Fibroblast of mammary gland (primary cell): ENCODE data around the gene PAGR1.
"Not testable (repeated sequence)": the region's sequence is repeated elsewhere in the genome, so short reads cannot be mapped to it uniquely, and the experiment has no call there.

Source experiments
- DNase-seq: peaks from one replicate; pipeline ENCODE4 v3.0.0-alpha.2; 2010; ENCODE audit warnings: low read depth
- H3K4me3 ChIP-seq: 2 replicates; pipeline ENCODE4 v1.5.1; 2011; ENCODE audit warnings: low read depth, mild to moderate bottlenecking, low read length, moderate library complexity; ENCODE audit not compliant: control insufficient read depth
- TF ChIP-seq, protein P1 (sequence below): conservative IDR thresholded peaks from 2 replicates; pipeline ENCODE4 v1.5.1; 2011; ENCODE audit warnings: low read depth, low read length, inconsistent platforms; ENCODE audit not compliant: control insufficient read depth, insufficient read depth

PAGR1 gene

DNA sequence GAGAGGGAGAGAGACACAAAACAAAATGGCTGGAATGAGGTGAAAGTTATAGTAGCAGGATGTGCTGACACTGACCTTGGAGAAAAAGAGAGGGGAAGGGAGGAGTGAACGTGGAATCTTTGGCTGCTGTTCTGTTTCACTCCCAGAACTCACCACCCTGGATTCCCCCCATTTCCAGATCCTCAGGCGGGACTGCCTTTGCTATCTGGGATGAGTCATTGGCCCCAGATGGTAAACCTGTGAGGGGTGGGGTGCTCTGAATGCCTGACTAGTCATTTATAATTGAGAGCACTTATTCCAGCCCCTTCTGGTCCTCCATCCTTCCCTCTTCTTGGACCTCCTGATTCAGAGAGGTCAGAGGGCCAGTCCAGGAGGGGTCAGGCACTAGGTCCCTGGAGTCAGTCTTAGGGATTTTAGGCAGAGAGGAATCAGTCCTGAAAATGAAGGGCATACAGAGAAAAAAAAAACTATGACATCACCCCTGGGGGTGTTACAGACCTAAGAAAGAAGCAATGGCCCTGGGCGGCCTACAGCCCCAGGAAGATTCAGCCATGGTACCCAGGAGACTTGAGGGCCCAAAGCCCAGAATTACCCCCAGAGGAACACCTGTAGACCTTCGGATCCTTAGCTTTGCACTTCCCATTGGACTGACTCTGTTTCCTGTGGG, 40.1 kb upstream of the PAGR1 start:
- TF ChIP-seq, protein P1, sequence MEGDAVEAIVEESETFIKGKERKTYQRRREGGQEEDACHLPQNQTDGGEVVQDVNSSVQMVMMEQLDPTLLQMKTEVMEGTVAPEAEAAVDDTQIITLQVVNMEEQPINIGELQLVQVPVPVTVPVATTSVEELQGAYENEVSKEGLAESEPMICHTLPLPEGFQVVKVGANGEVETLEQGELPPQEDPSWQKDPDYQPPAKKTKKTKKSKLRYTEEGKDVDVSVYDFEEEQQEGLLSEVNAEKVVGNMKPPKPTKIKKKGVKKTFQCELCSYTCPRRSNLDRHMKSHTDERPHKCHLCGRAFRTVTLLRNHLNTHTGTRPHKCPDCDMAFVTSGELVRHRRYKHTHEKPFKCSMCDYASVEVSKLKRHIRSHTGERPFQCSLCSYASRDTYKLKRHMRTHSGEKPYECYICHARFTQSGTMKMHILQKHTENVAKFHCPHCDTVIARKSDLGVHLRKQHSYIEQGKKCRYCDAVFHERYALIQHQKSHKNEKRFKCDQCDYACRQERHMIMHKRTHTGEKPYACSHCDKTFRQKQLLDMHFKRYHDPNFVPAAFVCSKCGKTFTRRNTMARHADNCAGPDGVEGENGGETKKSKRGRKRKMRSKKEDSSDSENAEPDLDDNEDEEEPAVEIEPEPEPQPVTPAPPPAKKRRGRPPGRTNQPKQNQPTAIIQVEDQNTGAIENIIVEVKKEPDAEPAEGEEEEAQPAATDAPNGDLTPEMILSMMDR: no peak
- no peak overlapping the region for H3K4me3 ChIP-seq
- peak; percentile 53 for DNase-seq

DNA sequence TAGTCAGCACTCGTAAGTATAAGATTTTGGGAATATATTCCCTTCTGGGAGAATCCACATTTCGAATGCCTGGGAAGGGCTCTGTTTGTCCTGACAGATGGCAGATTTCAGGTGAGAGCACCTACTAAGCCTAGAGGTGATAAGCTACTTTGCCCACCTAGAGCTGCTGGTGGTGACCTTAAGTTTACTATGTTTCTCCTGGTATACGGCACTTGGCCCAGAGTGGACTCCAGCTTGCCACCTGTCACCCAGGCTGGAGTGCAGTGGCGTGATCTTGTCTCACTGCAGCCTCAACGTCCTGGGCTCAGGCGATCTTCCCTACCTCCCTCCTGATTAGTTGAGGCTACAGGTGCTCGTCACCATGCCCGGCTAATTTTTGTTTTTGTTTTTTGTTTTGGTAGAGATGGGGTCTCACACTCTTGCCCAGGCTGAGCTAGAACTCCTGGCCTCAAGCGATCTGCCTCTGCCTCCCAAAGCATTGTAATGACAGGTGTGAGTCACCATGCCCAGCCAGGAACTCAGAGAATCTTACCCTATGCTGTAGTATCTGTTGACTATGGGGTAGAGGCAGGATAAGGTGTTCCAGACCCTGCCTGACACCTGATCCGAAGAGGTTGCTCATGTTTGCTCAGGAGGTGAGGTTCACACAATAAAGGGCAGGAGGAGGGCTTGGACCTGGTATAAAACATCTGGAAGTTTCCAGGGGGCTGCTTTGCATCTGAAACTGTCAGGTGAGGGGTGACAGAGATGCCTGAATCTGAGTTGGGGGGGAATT, 38.2 kb upstream of the PAGR1 start, which contains the start of gene ZG16:
Gene ZG16 (plus strand): TSS at position 681 of the 775 bp plus-strand sequence. CDS start 1,011 bp downstream, outside the sequence.
- H3K4me3 ChIP-seq: no peak within 1 kb of the TSS
- TF ChIP-seq, protein P1: no peak
- DNase-seq: no peak

DNA sequence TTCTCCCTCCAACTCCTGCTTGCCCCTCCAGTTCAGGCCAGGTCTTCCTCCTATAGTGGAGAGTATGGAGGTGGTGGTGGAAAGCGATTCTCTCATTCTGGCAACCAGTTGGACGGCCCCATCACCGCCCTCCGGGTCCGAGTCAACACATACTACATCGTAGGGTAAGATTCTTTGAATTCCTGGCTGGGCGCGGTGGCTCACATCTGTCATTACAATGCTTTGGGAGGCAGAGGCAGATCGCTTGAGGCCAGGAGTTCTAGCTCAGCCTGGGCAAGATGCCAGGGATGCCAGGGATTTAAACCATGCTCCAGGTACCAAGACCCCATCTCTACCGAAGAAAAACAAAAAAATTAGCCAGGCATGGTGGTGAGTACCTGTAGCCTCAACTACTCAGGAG, 36.5 kb upstream of the PAGR1 start:
- no peak for DNase-seq
- TF ChIP-seq, protein P1: no peak
- no peak overlapping the region for H3K4me3 ChIP-seq

DNA sequence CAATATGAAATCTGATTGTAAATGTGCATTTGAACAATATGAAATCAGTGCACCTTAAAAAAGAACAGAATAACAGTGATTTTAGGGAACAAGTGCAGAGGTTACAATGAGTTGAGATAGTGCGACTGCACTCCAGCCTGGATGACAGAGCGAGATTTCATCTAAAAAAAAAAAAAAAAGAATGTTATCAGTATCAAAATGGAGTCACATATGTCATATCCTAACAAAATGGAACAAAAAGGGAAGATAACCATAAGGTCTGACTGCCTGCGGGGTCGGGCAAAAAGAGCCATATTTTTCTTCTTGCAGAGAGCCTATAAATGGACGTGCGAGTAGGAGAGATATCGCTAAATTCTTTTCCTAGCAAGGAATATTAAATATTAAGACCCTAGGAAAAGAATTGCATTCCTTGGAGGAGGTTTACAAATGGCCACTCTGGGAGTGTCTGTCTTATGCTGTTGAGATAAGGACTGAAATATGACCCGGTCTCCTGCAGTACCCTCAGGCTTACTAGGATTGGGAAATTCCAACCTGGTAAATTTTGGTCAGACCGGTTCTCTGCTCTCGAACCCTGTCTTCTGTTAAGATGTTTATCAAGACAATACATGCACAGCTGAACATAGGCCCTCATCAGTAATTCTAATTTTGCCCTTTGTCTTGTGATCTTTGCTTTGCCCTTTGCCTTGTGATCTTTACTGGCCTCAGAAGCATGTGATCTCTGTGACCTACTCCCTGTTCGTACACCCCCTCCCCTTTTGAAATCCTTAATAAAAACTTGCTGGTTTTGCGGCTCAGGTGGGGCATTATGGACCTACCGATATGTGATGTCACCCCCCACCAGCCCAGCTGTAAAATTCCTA, 32.6 kb upstream of the PAGR1 start:
- not testable (repeated sequence) for DNase-seq, H3K4me3 ChIP-seq

DNA sequence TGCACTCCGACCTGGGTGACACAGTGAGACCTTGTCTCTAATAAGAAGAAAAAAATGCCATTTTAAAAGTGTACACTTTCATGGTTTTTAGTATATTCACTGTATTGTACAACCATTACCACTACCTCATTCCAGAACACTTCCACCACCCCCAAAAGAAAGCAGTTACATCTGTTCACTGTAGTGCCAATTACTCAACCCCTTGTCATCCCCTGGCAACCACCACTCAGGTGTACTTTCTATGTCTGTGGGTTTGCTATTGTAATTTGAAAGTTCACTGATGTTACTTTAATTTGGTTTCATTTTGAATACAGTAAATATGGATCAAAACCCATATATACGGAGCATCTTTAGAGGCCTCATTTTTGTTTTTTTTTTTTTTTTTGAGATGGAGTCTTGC, 31.8 kb upstream of the PAGR1 start:
- no peak for DNase-seq
- no peak overlapping the region for H3K4me3 ChIP-seq
- TF ChIP-seq, protein P1: no peak

DNA sequence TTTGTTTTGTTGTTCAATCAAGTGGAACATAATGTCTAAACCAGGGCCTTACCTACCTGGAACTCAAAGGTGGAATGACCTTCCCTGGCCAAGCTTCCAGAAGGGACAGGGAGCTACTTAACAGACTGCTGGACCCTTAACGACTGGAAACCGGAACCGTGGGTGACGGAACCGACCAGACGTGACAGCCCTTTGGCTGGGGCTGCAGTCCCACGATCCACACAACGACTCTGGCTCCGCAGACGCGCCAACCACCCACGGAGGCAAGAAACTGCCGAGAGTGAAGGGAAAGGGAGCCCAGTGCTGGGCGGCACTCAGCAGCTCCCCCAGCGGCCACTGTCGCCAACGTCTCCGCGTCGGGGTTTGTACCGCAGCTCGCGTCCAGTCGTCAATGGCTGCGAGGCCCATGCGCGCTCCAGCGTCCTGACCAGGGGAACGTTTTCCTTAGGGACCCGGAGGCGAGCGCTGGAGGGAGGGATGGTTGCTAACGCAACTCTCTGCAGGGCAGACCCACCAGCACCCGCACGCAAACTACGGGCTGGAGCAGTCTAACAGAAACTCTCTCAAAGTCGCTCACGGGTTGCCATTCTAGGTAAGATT, 31.0 kb upstream of the PAGR1 start:
- peak overlapping the region; percentile 27 for H3K4me3 ChIP-seq
- TF ChIP-seq, protein P1: peak; percentile 64
- peak; percentile 61 for DNase-seq

DNA sequence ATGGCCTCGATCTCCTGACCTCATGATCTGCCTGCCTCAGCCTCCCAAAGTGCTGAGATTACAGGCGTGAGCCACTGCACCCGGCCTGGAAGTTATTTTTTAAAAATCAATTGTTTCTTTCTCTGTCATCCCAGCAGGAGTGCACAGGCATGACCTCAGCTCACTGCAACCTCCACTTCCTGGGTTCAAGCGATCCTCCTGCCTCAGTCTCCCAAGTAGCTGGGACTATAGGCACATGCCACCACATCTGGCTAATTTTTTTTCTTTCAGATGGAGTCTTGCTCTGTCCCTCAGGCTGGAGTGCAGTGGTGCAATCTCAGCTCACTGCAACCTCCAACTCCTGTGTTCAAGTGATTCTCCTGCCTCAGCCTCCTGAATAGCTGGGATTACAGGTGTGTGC, 28.8 kb upstream of the PAGR1 start:
- DNase-seq, H3K4me3 ChIP-seq: not testable (repeated sequence)
